Measurements from ENCODE around the gene SATL1.
"Not testable (repeated sequence)": the region's sequence is repeated elsewhere in the genome, so short reads cannot be mapped to it uniquely, and the experiment has no call there.

Gene SATL1

GRCh38 chrX:85243761-85244449 lies at the start of gene SATL1, which contains the start of gene ZNF711:
Gene SATL1, minus strand, starts transcription at chrX:85243779. Its CDS starts 134,811 bp downstream, at chrX:85108968.
Gene ZNF711, plus strand, starts transcription at chrX:85243991. Its CDS starts 3,582 bp downstream, at chrX:85247573.
- DNase-seq (ENCODE audit: low read depth in 2 of 2): no peak

- no peak for DNase-seq (ENCODE audit: low read depth in 2 of 2)
Measured at GRCh38 chrX:85288992-85289723, 45.6 kb upstream of the SATL1 start.

DNA sequence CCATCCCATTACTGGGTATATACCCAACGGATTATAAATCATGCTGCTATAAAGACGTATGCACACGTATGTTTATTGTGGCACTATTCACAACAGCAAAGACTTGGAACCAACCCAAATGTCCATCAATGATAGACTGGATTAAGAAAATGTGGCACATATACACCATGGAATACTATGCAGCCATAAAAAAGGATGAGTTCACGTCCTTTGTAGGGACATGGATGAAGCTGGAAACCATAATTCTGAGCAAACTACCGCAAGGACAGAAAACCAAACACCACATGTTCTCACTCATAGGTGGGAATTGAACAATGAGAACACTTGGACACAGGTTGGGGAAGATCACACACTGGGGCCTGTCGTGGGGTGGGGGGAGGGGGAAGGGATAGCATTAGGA lies 41.7 kb upstream of the SATL1 start:
- not testable (repeated sequence) for DNase-seq (ENCODE audit: low read depth in 2 of 2)

DNA sequence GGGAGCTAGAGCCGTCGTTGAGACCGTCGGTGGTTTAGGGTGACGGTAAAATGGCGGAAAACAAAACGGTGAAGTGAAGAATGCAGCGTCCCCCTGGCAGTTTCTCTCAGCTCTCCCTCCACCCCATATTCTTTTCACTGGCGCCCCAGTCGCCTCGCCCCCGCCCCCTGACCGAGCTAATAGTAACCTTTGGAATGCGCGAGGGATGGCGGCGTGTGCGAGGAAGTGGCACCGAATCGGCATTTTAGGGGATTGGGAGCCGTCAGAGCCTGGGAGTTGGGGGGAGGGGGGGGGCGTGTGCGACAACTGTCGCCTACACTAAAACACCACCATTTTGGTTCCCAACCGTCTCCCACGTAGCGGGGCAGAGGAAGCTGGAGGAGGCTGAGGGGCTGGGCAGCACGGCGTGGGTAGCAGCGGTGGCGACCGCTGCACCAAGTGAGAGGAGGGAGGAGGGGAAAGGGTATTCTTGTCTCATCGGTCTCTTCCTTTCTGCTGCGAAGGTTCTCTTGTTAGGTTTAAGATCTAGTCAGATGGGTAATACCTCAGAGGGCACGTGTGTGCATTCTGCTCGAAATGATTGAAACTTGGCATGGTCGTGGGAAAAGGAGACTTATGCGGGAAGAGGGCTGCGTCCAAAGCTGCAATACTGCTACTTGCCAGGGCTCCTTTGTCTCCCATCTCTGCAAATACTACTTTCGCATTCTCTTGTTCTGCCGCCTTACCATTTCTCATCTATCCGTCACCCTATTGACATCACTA lies 1.1 kb upstream of the SATL1 start:
- DNase-seq (ENCODE audit: low read depth in 2 of 2): no peak

DNA sequence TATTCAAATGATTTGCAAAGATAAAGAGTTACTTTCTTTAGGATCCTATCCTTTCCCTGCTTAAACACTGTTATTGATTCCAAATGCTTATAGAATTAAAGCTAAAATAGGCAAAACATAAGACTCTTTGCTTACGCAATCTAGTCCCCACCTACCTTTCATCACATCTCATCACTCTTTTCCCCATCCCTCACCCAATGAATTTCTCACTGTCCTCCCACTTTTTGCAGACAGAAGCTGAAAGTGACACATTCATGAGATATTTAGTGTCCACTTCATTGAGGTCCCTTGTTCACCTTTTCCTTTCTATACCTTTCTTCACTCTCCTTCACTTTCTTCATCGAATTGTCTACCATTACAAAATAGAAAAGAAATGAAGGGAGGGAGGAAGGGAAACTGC lies 424 bp downstream of the SATL1 start:
- DNase-seq (ENCODE audit: low read depth in 2 of 2): no peak

GRCh38 chrX:85223359-85223758 lies 20.2 kb downstream of the SATL1 start:
- DNase-seq (ENCODE audit: low read depth in 2 of 2): no peak

- DNase-seq (ENCODE audit: low read depth in 2 of 2): no peak
Measured at GRCh38 chrX:85221361-85221760, 22.2 kb downstream of the SATL1 start.

DNA sequence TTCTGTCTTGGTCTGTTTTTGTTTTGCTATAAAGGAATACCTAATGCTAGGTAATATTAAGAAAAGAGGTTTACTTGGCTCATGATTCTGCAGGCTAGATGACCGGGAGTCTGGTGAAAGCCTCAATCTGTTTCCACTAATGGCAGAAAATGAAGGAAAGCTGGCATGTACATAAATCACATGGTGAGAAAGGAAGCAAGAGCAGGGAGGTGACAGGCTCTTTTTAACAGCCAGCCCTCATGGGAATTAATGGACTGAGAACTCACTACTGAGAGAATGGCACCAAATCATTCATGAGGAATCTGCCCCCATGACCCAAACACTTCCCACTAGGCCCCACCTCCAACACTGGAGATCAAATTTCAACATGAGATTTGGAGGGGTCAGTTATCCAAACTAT lies 27.6 kb downstream of the SATL1 start:
- no peak for DNase-seq (ENCODE audit: low read depth in 2 of 2)

DNA sequence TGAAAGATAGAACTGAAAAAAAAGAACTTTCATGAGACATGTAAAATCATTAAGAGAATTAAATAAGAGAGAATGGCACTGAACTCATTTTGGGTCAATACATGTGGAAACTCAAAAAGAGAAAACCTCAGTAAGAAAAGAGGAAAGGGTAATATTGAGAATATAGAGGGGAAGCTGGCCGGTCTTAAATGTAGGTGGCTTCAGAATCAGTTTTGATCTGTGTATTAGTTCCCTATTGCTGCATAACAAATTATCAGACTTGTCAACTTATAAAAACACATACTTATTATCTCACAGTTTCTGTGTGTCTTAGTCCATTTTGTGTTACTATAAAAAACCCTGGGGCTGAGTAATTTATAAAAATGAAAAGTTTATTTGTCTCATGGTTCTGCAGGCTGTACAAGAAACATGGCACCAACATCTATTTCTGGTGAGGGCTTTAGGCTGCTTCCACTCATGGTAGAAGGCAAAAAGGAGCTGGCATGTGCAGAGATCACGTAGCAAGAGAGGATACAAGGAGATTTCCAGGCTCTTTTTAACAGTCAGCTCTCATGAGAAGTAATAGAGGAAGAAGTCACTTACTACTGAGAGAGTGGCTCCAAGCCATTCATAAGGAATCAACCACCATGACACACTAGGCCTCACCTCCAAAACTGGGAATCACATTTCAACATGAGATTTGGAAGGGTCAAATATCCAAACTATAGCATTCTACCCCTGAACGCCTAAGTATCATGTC lies 29.6 kb downstream of the SATL1 start:
- no peak for DNase-seq (ENCODE audit: low read depth in 2 of 2)

GRCh38 chrX:85203461-85203970 lies 40.1 kb downstream of the SATL1 start:
- no peak for DNase-seq (ENCODE audit: low read depth in 2 of 2)

- DNase-seq (ENCODE audit: low read depth in 2 of 2): no peak
Measured at GRCh38 chrX:85196319-85196718, 47.3 kb downstream of the SATL1 start.

GRCh38 chrX:85159644-85160043 lies 83.9 kb downstream of the SATL1 start:
- DNase-seq (ENCODE audit: low read depth in 2 of 2): no peak

GRCh38 chrX:85140964-85141363 lies 102.6 kb downstream of the SATL1 start:
- no peak for DNase-seq (ENCODE audit: low read depth in 2 of 2)

DNA sequence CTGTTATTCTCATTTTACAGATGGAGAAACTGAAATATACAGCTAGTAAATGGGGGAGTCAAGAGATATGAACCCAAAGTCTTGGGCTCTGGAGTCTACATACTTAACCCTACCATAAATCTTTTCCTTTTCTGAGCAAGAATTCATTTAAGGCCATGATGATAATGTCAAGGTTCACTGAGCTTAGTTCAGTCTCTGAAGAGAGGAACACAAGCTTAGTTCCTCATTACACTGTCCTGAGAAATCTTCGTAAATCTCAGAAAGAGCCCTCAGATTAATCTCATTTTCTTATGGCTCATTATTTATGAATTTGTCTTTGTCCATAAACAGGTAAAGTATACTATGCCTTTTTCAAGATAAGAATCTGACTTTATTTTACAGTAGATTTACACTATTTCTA lies 104.2 kb downstream of the SATL1 start:
- no peak for DNase-seq (ENCODE audit: low read depth in 2 of 2)

- no peak for DNase-seq (ENCODE audit: low read depth in 2 of 2)
Measured at GRCh38 chrX:85136409-85136808, 107.2 kb downstream of the SATL1 start.

- DNase-seq (ENCODE audit: low read depth in 2 of 2): no peak
Measured at GRCh38 chrX:85115252-85115651, 128.3 kb downstream of the SATL1 start.

DNA sequence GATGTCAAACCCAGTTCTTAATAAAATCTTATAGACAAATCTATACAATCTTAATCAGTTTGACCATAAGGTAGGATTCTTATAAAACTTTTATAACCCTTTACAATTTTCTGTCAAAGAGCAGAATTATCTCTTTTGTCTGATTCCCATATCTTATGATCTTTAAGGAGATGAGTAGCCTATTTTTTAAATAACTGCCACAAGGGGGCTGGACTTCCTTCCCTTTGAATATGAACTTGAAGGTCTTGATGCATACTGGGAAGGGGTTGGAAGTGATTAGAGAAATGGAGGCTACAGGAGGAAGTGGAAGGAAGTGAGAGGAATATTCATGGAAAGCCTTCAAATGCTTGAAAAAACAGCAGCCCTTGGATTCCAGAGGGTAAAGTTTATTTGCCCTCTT lies 128.8 kb downstream of the SATL1 start:
- DNase-seq (ENCODE audit: low read depth in 2 of 2): no peak

GRCh38 chrX:85114171-85114570 lies 129.4 kb downstream of the SATL1 start:
- DNase-seq (ENCODE audit: low read depth in 2 of 2): no peak

DNA sequence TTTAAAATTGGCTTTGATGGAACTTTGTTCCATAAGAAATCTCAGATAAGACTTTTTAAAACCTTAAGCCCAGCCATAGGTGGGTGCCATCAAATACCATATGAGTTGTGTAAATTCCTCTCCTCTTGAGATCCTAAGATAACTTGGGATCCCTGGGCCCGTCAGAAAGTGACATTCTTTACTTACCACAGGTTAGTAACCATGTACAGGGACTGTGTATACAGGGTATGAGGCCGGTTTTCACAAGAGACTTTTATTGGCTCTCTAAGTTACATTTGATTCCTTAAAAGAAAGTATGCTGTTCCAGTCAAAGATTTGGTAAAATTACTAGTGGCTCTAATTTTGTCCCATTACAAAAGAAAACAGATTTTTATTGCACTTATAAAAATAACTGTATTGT lies 129.8 kb downstream of the SATL1 start:
- no peak for DNase-seq (ENCODE audit: low read depth in 2 of 2)

GRCh38 chrX:85112293-85112692 lies 131.3 kb downstream of the SATL1 start:
- no peak for DNase-seq (ENCODE audit: low read depth in 2 of 2)

DNA sequence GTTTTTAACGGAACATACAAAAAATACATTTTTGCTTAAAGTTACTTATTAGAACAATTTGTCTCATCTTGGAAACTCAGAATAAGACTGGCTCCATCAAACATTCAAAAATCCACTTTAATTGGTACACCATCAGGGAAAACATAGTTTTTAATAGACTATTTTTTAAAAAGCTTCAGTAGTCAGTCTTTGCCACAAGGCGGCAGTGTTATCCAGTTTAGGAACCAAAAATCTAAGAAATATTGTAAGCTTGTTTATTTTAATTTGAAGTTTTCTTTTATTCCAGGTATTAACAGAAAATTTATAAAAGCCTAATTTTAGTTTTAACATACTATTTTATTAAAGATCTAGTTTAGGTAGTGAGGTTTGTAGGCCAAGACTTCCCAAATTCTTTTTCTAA lies 132.2 kb downstream of the SATL1 start:
- DNase-seq (ENCODE audit: low read depth in 2 of 2): no peak

GRCh38 chrX:85109235-85109634 lies 134.3 kb downstream of the SATL1 start:
- DNase-seq (ENCODE audit: low read depth in 2 of 2): no peak
